NCI-H146 (cell line): ENCODE data around the gene OR4C3.
"Not testable (repeated sequence)": the region's sequence is repeated elsewhere in the genome, so short reads cannot be mapped to it uniquely, and the experiment has no call there.

Experiments
- DNase-seq: peaks from one replicate; lab custom pipeline; 2025; lab: John Stamatoyannopoulos, UW

OR4C3 gene

GRCh38 chr11:48324620-48325019, at the start of gene OR4C3:
OR4C3 (plus strand) TSS chr11:48324920; CDS start chr11:48325022, 102 bp downstream.
- not testable (repeated sequence) for DNase-seq

- no peak for DNase-seq
These were observed 18.8 kb upstream of the OR4C3 start, which contains the start of gene OR4S1 for GRCh38 chr11:48305923-48306322. OR4S1 (plus strand) TSS chr11:48306223; CDS start chr11:48306223, 0 bp downstream.

GRCh38 chr11:48307760-48308386, 16.8 kb upstream of the OR4C3 start:
- DNase-seq, result peak; percentile 37

GRCh38 chr11:48313590-48313989, 11.1 kb upstream of the OR4C3 start:
- DNase-seq, result not testable (repeated sequence)

- not testable (repeated sequence) for DNase-seq
These were observed 4.9 kb upstream of the OR4C3 start for GRCh38 chr11:48319813-48320212.

GRCh38 chr11:48341466-48341865, 16.7 kb downstream of the OR4C3 start:
- DNase-seq, result no peak

- DNase-seq, result not testable (repeated sequence)
These were observed 17.8 kb downstream of the OR4C3 start for GRCh38 chr11:48342505-48342904.

GRCh38 chr11:48346286-48346685, 21.6 kb downstream of the OR4C3 start:
- not testable (repeated sequence) for DNase-seq

GRCh38 chr11:48354013-48354412, 29.3 kb downstream of the OR4C3 start:
- no peak for DNase-seq

GRCh38 chr11:48354677-48355076, 30.0 kb downstream of the OR4C3 start:
- DNase-seq, result no peak

- DNase-seq, result not testable (repeated sequence)
These were observed 36.6 kb downstream of the OR4C3 start for GRCh38 chr11:48361289-48361688.

- DNase-seq, result no peak
These were observed 41.6 kb downstream of the OR4C3 start, which contains the start of gene OR4C5 for GRCh38 chr11:48366365-48366764. OR4C5 (minus strand) TSS chr11:48366465; CDS start chr11:48366465, 0 bp downstream.
